K562 (cell line): Measurements from ENCODE around the gene HDAC5. TPM values are rescaled to one million over a fixed set of nuclear protein-coding genes. Genes with fewer than 3 reads are reported as not detected.

Source experiments
- ATAC-seq: fragments of 200-7000 bp; cut with Tn5 transposase; 3 replicates; pipeline ENCODE4 v1.9.1; 2020; ENCODE audit warnings: moderate library complexity
- BruUV-seq: library from RNA; stranded (reverse); fragments of 400-500 nt; replicated peaks from 2 replicates; lab custom pipeline; 2021; lab: Mats Ljungman, UMichigan
- CTCF ChIA-PET: fragments of 300-600 bp; formaldehyde crosslinking; extraction: SDS; loops from one replicate; lab custom pipeline; 2021; ENCODE audit warnings: low intra/inter-chr PET ratio; lab: Yijun Ruan, JAX
- POLR2A ChIA-PET: fragments of 300-600, 350-650 bp; sonication (Branson Sonifier 250); formaldehyde crosslinking; extraction: SDS; loops from one replicate; lab custom pipeline; 2021; ENCODE audit warnings: antibody characterized with exemption, inconsistent platforms; lab: Yijun Ruan, JAX
- DNase-seq, 4 experiments: peaks; one replicate each; pipeline versions ENCODE4 v3.0.0 to v3.0.0-alpha.2; 2011 to 2018; ENCODE audit warnings: low spot score in 3 of 4, mixed read lengths in 3 of 4; ENCODE audit errors: extremely low read depth in 1 of 4
- FAIRE-seq: peaks from 2 replicates; lab custom pipeline; 2011; peaks lifted over from hg19 to GRCh38; lab: Jason Lieb, UNC
- H2AFZ ChIP-seq: 2 replicates; pipeline ENCODE4 v1.6.0; 2011; ENCODE audit warnings: low read depth, low read length, control low read depth, inconsistent platforms
- H3K27ac ChIP-seq: fragments of 200-600 bp; 3 replicates; pipeline ENCODE4 v1.8.0; 2011; ENCODE audit warnings: low read depth, mild to moderate bottlenecking, control low read depth, inconsistent platforms, low read length, moderate library complexity, mixed read lengths; ENCODE audit errors: extremely low read depth
- H3K27me3 ChIP-seq, 2 experiments: fragments of 300-600 bp in 1 of 2; 2 replicates in 1 of 2; 3 replicates in 1 of 2; pipeline versions ENCODE4 v1.6.0 to v1.8.0; 2011; ENCODE audit warnings: inconsistent platforms in 2 of 2, low read length in 2 of 2, mild to moderate bottlenecking in 1 of 2, mixed read lengths in 1 of 2, moderate library complexity in 1 of 2; ENCODE audit not compliant: control insufficient read depth in 2 of 2, insufficient read depth in 2 of 2
- H3K36me3 ChIP-seq: fragments of 300-600 bp; 3 replicates; pipeline ENCODE4 v1.8.0; 2011; ENCODE audit warnings: mild to moderate bottlenecking, low read length, inconsistent platforms; ENCODE audit not compliant: control insufficient read depth, insufficient read depth
- H3K4me1 ChIP-seq, 2 experiments: fragments of 200-600 bp in 1 of 2; replicated peaks in 1 of 2; 2 replicates in 1 of 2; 3 replicates in 1 of 2; pipeline versions ENCODE4 v1.5.1 to v1.8.0; 2011; ENCODE audit warnings: inconsistent platforms in 2 of 2, low read length in 2 of 2, mild to moderate bottlenecking in 1 of 2, mixed read lengths in 1 of 2, moderate library complexity in 1 of 2; ENCODE audit not compliant: control insufficient read depth in 2 of 2, insufficient read depth in 2 of 2
- H3K4me2 ChIP-seq: 2 replicates; pipeline ENCODE4 v1.6.1; 2011; ENCODE audit warnings: low read length, control low read depth, inconsistent platforms, mixed read lengths; ENCODE audit not compliant: insufficient read depth
- H3K4me3 ChIP-seq: fragments of 200-600 bp; sonication (generic), shearing (Covaris generic); 2 replicates; pipeline ENCODE4 v1.5.1; 2016; ENCODE audit warnings: control low read depth, inconsistent platforms
- H3K79me2 ChIP-seq: fragments of 200-600 bp; 3 replicates; pipeline ENCODE4 v1.8.0; 2011; ENCODE audit warnings: low read length, inconsistent platforms; ENCODE audit not compliant: control insufficient read depth, insufficient read depth
- H3K9ac ChIP-seq, 2 experiments: 2 replicates each; pipeline versions ENCODE4 v1.6.0 to v1.6.1; 2011; ENCODE audit warnings: low read depth in 2 of 2, low read length in 2 of 2, control low read depth in 1 of 2, inconsistent platforms in 1 of 2, mild to moderate bottlenecking in 1 of 2, mixed read lengths in 1 of 2; ENCODE audit not compliant: insufficient read depth in 1 of 2
- H3K9me1 ChIP-seq: one replicate; pipeline ENCODE4 v1.6.0; 2011; ENCODE audit warnings: inconsistent platforms, mild to moderate bottlenecking, low read length, moderate library complexity; ENCODE audit not compliant: control insufficient read depth, insufficient read depth
- H3K9me3 ChIP-seq: replicated peaks from 2 replicates; pipeline ENCODE4 v1.5.1; 2011; ENCODE audit warnings: low read depth, low read length, inconsistent platforms; ENCODE audit not compliant: control insufficient read depth, insufficient read depth
- H4K20me1 ChIP-seq: replicated peaks from 2 replicates; pipeline ENCODE4 v1.6.1; 2011; ENCODE audit warnings: low read length, inconsistent platforms, mixed read lengths; ENCODE audit not compliant: control insufficient read depth, insufficient read depth
- BDP1 ChIP-seq: IDR thresholded peaks from 3 replicates; pipeline ENCODE4 v1.6.1; 2011; ENCODE audit not compliant: insufficient read length, insufficient read depth
- DLX4 ChIP-seq: fragments of 250-450 bp; sonication (Bioruptor Pico); IDR thresholded peaks from 2 replicates; pipeline ENCODE4 v1.6.1; 2021; ENCODE audit warnings: mild to moderate bottlenecking
- EP400 ChIP-seq: fragments of 450-650 bp; IDR thresholded peaks from 2 replicates; pipeline ENCODE4 v1.6.1; 2017; ENCODE audit warnings: antibody characterized with exemption, mild to moderate bottlenecking, moderate library complexity
- ESRRB ChIP-seq: fragments of 250-450 bp; sonication (Bioruptor Pico); IDR thresholded peaks from 2 replicates; pipeline ENCODE4 v1.5.0; 2020; ENCODE audit warnings: mild to moderate bottlenecking, moderate library complexity, borderline replicate concordance
- GTF2A2 ChIP-seq: IDR thresholded peaks from 2 replicates; pipeline ENCODE4 v1.6.1; 2016; ENCODE audit warnings: mild to moderate bottlenecking, missing genetic modification characterization, missing compliant biosample characterization
- MAZ ChIP-seq, 2 experiments: fragments of 450-650 bp in 1 of 2; sonication (generic) in 1 of 2; formaldehyde crosslinking; IDR thresholded peaks in 1 of 2; conservative IDR thresholded peaks in 1 of 2; 2 replicates each; pipeline versions ENCODE4 v1.4.0 to v1.5.0; 2020; ENCODE audit warnings: mild to moderate bottlenecking in 1 of 2, missing genetic modification reagents in 1 of 2
- MCM7 ChIP-seq, 2 experiments: fragments of 450-650 bp; IDR thresholded peaks; 2 replicates each; pipeline ENCODE4 v1.6.1; 2016 to 2018
- NFXL1 ChIP-seq: fragments of 450-650 bp; formaldehyde crosslinking; IDR thresholded peaks from 2 replicates; pipeline ENCODE4 v1.4.0; 2021; ENCODE audit warnings: mild to moderate bottlenecking
- NR1H2 ChIP-seq: sonication (generic); formaldehyde crosslinking; IDR thresholded peaks from 2 replicates; pipeline ENCODE4 v1.4.0; 2020; ENCODE audit warnings: mild to moderate bottlenecking, missing genetic modification reagents
- TAF1 ChIP-seq: IDR thresholded peaks from 2 replicates; pipeline ENCODE4 v1.6.1; 2011; ENCODE audit warnings: mild to moderate bottlenecking, low read length, moderate library complexity; ENCODE audit not compliant: insufficient read depth, control insufficient read depth, severe bottlenecking; ENCODE audit errors: extremely low read depth
- XRCC5 ChIP-seq: fragments of 200-400 bp; formaldehyde crosslinking; IDR thresholded peaks from 2 replicates; pipeline ENCODE4 v1.6.1; 2017; ENCODE audit warnings: low read depth, mild to moderate bottlenecking, low read length
- ZNF174 ChIP-seq: fragments of 250-450 bp; sonication (Bioruptor Pico); IDR thresholded peaks from 2 replicates; pipeline ENCODE4 v1.4.0; 2020; ENCODE audit warnings: mild to moderate bottlenecking
- ZNF184 ChIP-seq: sonication (generic); formaldehyde crosslinking; IDR thresholded peaks from 2 replicates; pipeline ENCODE4 v1.5.0; 2020; ENCODE audit warnings: missing genetic modification reagents
- ZNF282 ChIP-seq: sonication (generic); formaldehyde crosslinking; IDR thresholded peaks from 2 replicates; pipeline ENCODE4 v1.8.1; 2023; ENCODE audit warnings: missing genetic modification reagents
- ZNF561 ChIP-seq: fragments of 450-650 bp; formaldehyde crosslinking; conservative IDR thresholded peaks from 2 replicates; pipeline ENCODE4 v1.4.0; 2020; ENCODE audit warnings: mild to moderate bottlenecking, moderate library complexity
- WGBS: fragments of 100-300 bp; shearing (Covaris generic); methylation state at CpG from one replicate; pipeline ENCODE4 v1.1.6; 2016; ENCODE audit warnings: low coverage, mixed read lengths; ENCODE audit not compliant: insufficient coverage; ENCODE audit errors: missing lambda C conversion rate; 5-methylcytosine and 5-hydroxymethylcytosine counted together
- in situ Hi-C: fragments of 300-500 bp; cut with MboI; formaldehyde crosslinking; loops from 4 replicates; pipeline ENCODE4 v1.15.0; 2018; ENCODE audit warnings: inconsistent platforms, mixed read lengths
- intact Hi-C: fragments of 100-400 bp; cut with micrococcal nuclease; formaldehyde crosslinking; loops from 2 replicates; pipeline ENCODE4 v1.14.2; 2022
- polyA plus RNA-seq, 8 experiments: library from polyadenylated mRNA; depleted of rRNA in 4 of 8; stranded (reverse) in 5 of 8; unstranded in 3 of 8; fragments of >200 nt; fragmentation: Nextera tagmentation in 2 of 8; fragmentation: Illumina TruSeq in 1 of 8; extraction: Ambion mirVana in 2 of 8; extraction: Trizol in 1 of 8; gene quantifications; 2 replicates each; pipeline versions ENCODE4 v1.2.1 to v1.2.3, GENCODE V29; 2011 to 2014; ENCODE audit warnings: inconsistent platforms in 1 of 8, missing spikeins in 1 of 8
- total RNA-seq, 7 experiments: library from RNA; depleted of rRNA in 6 of 7; stranded (reverse); fragments of >200 nt in 6 of 7; fragmentation: Illumina TruSeq in 2 of 7; extraction: Trizol in 2 of 7; gene quantifications; 2 replicates each; pipeline versions ENCODE4 v1.2.1 to v1.2.3, GENCODE V29; 2011 to 2021; ENCODE audit warnings: low replicate concordance in 1 of 7

Gene HDAC5
- total and polyA plus RNA-seq, 9 of the 15 experiments (the other 6 are each of a cell fraction or from before 2014, with no cell fraction given): 0.45 to 26.2 (median 16.4) TPM

- TF ChIP-seq BDP1 (no peak), NR1H2 (CRISPR knock-in tag) (no peak), GTF2A2 (tag) (no peak), ESRRB (CRISPR knock-in tag) (no peak), MCM7 (IDR thresholded peaks at IDR 0.05) (no peak), ZNF561 (no peak), ZNF282 (CRISPR knock-in tag) (no peak)
Observed at GRCh38 chr17:44059101-44059892, 64.1 kb downstream of the HDAC5 start (continued).

GRCh38 chr17:44053125-44053872 is 70.1 kb downstream of the HDAC5 start:
- H3K4me3 ChIP-seq: no peak overlapping the region
- ChIA-PET CTCF (no interaction called here), POLR2A (interaction anchor here (1.8 kb wide), 1 partner anchor 13 kb away, joined by 6 read pairs; the partner anchor contains the start of gene LSM12)
- H3K79me2 ChIP-seq: peaks cover 83% of the 10 kb centered on the region
- no peak overlapping the region for H3K27ac ChIP-seq
- TF ChIP-seq XRCC5: no peak
- TF ChIP-seq ZNF184 (CRISPR knock-in tag): no peak
- TF ChIP-seq NFXL1 (CRISPR knock-in tag): no peak
- TF ChIP-seq MAZ (CRISPR knock-in tag; conservative IDR thresholded peaks at IDR 0.05 in 1 of 2, IDR thresholded peaks at IDR 0.05 in 1 of 2): no peak
- no peak for TF ChIP-seq TAF1
- TF ChIP-seq DLX4 (CRISPR knock-in tag): no peak
- no peak for TF ChIP-seq EP400
- no peak for TF ChIP-seq ZNF174
- H3K9ac ChIP-seq: no peak overlapping the region
- H3K36me3 ChIP-seq: peaks cover 89% of the 10 kb centered on the region
- 59% methylated on average over 3 of the region's 3 CpGs for WGBS
- no peaks in the 10 kb centered on the region for H3K9me1 ChIP-seq
- no peak overlapping the region for H3K4me2 ChIP-seq
- H4K20me1 ChIP-seq: no peaks in the 10 kb centered on the region
- DNase-seq (no peak), ATAC-seq (no peak; the same call in 1 of the 3 replicates), FAIRE-seq (no peak)
- in situ Hi-C loops: no loop called here
- H3K4me1 ChIP-seq: no peaks in the 10 kb centered on the region; a peak in 1 of 5 replicates
- intact Hi-C loops: no loop called here
- H3K9me3 ChIP-seq: no peaks in the 10 kb centered on the region
- no peaks in the 10 kb centered on the region for H3K27me3 ChIP-seq
- TSS peak; percentile 38 for BruUV-seq
- no peak overlapping the region for H2AFZ ChIP-seq
